NCI-H2107 treated with DMSO at 0.1 percent for 48 hours (cell line): Measurements from ENCODE around the gene RHOV.

Source experiments
- DNase-seq: peaks from one replicate; lab custom pipeline; 2025; ENCODE audit not compliant: unreplicated experiment; lab: John Stamatoyannopoulos, UW

Gene RHOV

DNA sequence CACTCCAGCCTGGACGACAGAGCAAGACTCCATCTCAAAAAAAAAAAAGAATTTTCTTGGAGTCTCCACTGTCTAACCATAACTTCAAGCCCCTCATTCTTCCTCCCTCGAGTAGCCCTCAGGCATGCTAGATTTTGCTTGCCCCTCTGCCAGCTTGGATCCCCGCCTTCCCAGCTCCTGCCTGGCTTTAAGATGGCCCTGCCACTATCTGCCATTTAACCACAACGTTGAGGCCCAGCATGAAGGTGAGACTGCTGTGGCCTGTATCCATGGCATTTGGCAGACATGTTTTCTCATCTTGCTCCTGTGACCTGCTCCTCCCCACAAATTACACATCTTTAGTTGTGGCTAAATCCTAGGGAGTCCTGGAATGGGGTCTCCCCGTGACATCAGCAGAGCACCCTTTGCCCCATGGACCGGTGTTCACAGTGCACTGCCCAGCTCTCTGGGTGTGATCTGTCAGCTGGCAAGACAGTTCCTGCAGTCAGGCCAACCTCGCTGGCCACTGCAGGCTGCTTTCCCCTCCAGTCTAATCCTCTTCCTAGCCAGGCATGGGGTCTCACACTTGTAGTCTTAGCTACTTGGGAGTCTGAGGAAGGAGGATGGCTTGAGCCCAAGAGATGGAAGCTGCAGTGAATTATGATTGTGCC lies 30.6 kb upstream of the RHOV start:
- DNase-seq, result no peak

DNA sequence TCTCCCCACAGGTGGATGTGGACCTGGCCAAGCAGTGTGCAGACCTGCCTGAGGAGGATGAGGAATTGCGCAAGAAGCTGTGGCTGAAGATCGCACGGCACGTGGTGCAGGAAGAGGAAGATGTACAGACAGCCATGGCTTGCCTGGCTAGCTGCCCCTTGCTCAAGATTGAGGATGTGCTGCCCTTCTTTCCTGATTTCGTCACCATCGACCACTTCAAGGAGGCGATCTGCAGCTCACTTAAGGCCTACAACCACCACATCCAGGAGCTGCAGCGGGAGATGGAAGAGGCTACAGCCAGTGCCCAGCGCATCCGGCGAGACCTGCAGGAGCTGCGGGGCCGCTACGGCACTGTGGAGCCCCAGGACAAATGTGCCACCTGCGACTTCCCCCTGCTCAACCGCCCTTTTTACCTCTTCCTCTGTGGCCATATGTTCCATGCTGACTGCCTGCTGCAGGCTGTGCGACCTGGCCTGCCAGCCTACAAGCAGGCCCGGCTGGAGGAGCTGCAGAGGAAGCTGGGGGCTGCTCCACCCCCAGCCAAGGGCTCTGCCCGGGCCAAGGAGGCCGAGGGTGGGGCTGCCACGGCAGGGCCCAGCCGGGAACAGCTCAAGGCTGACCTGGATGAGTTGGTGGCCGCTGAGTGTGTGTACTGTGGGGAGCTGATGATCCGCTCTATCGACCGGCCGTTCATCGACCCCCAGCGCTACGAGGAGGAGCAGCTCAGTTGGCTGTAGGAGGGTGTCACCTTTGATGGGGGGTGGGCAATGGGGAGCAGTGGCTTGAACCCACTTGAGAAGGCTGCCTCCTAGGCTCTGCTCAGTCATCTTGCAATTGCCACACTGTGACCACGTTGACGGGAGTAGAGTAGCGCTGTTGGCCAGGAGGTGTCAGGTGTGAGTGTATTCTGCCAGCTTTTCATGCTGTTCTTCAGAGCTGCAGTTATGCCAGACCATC lies 28.8 kb upstream of the RHOV start:
- DNase-seq, result no peak

GRCh38 chr15:40901053-40901443 lies 27.0 kb upstream of the RHOV start:
- no peak for DNase-seq

GRCh38 chr15:40900256-40901052 lies 26.4 kb upstream of the RHOV start:
- no peak for DNase-seq

DNA sequence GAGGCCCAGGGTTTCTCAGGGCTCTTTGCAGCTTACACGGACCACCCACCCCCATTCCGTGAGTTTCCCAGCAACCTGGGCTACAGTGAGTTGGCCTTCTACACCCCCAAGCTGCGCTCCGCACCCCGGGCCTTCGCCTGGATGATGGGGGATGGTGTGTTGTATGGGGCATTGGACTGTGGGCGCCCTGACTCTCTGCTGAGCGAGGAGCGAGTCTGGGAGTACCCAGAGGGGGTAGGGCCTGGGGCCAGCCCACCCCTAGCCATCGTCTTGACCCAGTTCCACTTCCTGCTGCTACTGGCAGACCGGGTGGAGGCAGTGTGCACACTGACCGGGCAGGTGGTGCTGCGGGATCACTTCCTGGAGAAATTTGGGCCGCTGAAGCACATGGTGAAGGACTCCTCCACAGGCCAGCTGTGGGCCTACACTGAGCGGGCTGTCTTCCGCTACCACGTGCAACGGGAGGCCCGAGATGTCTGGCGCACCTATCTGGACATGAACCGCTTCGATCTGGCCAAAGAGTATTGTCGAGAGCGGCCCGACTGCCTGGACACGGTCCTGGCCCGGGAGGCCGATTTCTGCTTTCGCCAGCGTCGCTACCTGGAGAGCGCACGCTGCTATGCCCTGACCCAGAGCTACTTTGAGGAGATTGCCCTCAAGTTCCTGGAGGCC lies 25.6 kb upstream of the RHOV start:
- DNase-seq, result no peak

GRCh38 chr15:40894681-40895448 lies 20.8 kb upstream of the RHOV start:
- peak; percentile 18 for DNase-seq

DNA sequence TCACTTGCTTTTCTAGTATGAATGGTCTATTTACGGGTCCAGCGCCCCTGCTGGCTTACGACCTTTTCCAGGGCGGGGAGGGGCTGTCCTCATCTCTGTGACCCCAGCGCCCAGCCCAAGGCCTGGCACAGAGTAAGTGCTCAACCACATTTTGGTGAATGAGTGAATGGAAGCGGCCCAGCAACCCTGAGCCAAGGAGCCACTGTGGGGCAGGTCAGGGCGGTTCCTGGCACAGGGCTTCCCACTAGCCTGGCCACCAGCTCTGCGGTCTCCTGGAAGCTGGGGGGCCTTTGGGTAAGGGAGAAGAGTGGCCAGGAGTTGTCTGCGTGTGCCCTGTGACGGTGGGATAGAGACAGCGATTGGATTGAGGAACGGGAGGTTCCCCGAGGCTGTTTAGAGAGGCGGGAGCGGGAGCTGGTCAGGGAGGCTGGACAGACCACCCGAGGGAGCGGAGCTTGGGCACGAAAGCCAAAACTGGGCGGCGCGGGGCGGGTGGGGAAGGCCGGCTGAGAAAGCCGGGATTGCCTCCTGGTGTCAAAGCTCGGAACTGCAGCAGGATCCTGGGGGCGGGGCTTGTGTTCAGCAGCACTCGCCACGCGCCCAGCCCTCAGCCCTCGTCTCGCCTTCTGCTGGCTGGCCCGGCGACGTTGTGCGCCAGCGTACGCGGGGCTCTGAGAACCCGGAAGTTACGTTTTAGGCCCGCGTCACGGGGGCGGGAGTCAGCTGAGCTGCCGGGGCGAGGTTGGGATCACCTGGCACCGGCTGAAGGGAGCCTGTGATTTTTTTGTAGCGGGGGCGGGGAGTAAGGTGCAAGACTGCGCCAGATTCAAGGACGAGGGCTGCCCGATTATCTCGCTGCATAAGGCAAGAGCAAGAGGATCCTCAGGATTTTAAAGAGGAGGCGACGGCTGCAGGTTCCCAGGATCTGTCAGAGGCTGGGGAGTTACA lies 20.0 kb upstream of the RHOV start, which contains the start of gene VPS18:
Gene VPS18, plus strand, starts transcription at position 718 of the 948 bp plus-strand sequence. CDS start 319 bp downstream, outside the sequence.
- peak; percentile 82 for DNase-seq

- DNase-seq, result no peak
These were observed 19.1 kb upstream of the RHOV start for GRCh38 chr15:40893019-40893670.

DNA sequence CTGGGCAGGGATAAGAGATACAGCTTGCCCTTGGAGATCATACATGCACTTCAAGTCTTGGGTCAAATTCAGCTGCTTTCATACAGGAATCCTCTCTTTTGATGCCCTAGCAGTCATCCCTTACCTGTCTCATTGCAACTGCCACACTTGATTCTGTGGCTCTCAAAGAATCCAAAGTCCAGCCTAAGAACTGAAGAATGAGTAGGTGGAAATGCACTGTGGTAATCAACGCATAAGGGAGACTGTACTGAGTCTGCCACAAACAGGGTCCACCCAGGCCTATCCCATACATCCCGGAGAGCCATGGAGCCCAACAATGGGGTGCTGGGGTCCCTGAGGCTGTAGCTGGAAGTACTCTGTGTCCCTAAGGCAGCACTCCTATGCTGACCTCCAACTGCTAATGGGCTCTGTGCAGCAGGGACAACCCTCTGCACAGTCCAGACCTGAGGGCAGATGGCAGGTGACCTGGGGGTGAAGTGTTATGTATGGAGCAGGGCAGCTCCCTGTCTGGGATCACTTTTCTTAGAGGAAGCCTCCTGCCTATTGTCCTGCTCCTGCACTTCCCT lies 18.5 kb upstream of the RHOV start:
- DNase-seq, result no peak

DNA sequence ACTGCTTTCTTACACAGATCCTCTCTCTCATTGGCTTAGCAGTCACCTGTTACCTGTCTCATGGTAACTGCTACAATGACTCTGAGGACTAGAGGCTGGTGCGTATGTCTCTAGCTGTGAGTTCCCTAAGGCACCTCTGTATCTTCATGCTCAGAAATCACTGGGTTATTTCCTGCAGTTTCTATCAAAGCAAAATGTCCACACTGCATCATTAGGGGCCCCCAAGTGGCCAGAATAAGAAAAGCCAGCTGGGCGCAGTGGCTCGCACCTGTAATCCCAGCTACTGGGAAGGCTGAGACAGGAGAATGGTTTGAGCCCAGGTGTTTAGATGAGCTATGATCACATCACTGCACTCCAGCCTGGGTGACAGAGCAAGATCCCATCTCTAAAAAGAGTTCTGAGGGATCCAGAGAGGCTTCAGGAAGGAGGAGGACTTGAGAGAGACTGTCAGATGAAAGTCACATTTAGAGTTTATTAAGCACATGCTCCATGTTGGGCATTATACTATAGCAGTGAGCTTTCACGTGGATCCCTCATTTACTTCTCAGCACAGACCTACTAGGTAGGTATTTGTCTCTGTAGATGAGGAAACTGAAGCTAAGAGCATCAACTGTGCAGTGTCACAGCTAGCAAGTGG lies 17.9 kb upstream of the RHOV start:
- DNase-seq, result peak; percentile 24

DNA sequence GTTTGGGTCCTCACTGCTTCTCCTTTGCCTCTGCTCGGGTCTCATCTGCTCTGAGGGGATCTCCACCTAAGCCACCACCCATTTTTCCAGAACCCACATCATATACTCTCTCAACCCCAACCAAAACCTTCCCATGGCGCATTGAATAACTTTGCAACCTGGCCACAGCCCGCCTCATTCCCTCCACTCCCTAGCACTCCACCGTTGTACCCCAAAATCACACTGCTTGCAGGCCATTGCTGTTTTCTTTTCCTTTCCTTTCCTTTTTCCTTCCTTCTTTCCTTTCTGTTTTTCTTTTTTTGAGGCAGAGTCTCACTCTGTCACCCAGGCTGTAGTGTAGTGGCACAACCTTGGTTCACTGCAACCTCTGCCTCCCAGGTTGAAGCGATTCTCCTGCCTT lies 17.1 kb upstream of the RHOV start:
- DNase-seq, result no peak

- DNase-seq, result no peak
These were observed 15.1 kb upstream of the RHOV start for GRCh38 chr15:40889112-40889511.

DNA sequence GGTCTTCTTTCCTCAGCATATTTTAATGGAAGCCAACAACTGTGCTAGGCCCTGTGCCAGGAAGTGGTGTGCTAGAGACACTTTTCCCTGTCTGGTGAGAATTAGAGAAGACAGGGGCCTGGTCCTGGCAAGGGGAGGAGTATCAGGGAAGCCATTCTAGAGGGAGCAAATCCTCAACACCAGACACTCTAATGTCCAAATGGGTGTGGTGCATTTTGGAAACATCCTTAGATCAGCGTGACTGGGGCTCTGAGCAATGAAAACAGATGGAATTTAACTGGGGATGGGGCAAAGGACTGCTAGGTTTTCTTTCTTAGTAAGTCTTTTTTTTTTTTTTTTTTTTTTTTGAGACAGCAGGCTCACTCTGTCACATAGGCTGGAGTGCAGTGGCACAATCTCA lies 12.6 kb upstream of the RHOV start:
- no peak for DNase-seq

- DNase-seq, result no peak
These were observed 7.3 kb upstream of the RHOV start for GRCh38 chr15:40881351-40881750.

GRCh38 chr15:40879609-40880008 lies 5.6 kb upstream of the RHOV start:
- no peak for DNase-seq

- DNase-seq, result no peak
These were observed 4.8 kb upstream of the RHOV start for GRCh38 chr15:40878785-40879184.

GRCh38 chr15:40877694-40878093 lies 3.7 kb upstream of the RHOV start:
- DNase-seq, result no peak
